H9 (cell line): ENCODE measurements around the gene MRPS18B. TPM values are rescaled to one million over a fixed set of nuclear protein-coding genes. Genes with fewer than 3 reads are reported as not detected.

Source experiments
- DNase-seq: peaks from one replicate; pipeline ENCODE4 v3.0.0-alpha.2; 2017
- H2AFZ ChIP-seq: one replicate; pipeline ENCODE4 v1.6.1; 2013; ENCODE audit warnings: mild to moderate bottlenecking, low read length, control low read depth, moderate library complexity
- H2AK5ac ChIP-seq: 2 replicates; pipeline ENCODE4 v1.6.1; 2013; ENCODE audit warnings: low read length, control low read depth, mixed read lengths; ENCODE audit not compliant: insufficient read length
- H2BK120ac ChIP-seq: one replicate; pipeline ENCODE4 v1.6.1; 2013; ENCODE audit warnings: low read depth, mild to moderate bottlenecking, low read length, control low read depth, inconsistent platforms; ENCODE audit not compliant: poor library complexity, severe bottlenecking
- H2BK12ac ChIP-seq: 2 replicates; pipeline ENCODE4 v1.6.1; 2013; ENCODE audit warnings: low read length, control low read depth, mixed read lengths, low read depth; ENCODE audit not compliant: insufficient read length
- H2BK15ac ChIP-seq: 2 replicates; pipeline ENCODE4 v1.6.1; 2013; ENCODE audit warnings: low read depth, low read length, control low read depth
- H2BK20ac ChIP-seq: one replicate; pipeline ENCODE4 v1.6.1; 2013; ENCODE audit warnings: low read depth, mild to moderate bottlenecking, low read length, control low read depth, inconsistent platforms; ENCODE audit not compliant: poor library complexity, severe bottlenecking
- H2BK5ac ChIP-seq: 2 replicates; pipeline ENCODE4 v1.6.1; 2013; ENCODE audit warnings: low read length, control low read depth, mixed read lengths; ENCODE audit not compliant: insufficient read length
- H3K14ac ChIP-seq: 2 replicates; pipeline ENCODE4 v1.6.1; 2013; ENCODE audit warnings: low read length, control low read depth; ENCODE audit not compliant: insufficient read depth
- H3K18ac ChIP-seq: 2 replicates; pipeline ENCODE4 v1.6.1; 2013; ENCODE audit warnings: low read depth, mild to moderate bottlenecking, mixed read lengths, low read length, control low read depth; ENCODE audit not compliant: insufficient read length
- H3K23ac ChIP-seq: 2 replicates; pipeline ENCODE4 v1.6.1; 2013; ENCODE audit warnings: low read length, control low read depth, mixed read lengths, low read depth; ENCODE audit not compliant: insufficient read length
- H3K23me2 ChIP-seq: 2 replicates; pipeline ENCODE4 v1.6.1; 2013; ENCODE audit warnings: low read depth, mild to moderate bottlenecking, mixed read lengths, low read length, control low read depth; ENCODE audit not compliant: insufficient read length, poor library complexity, severe bottlenecking
- H3K27ac ChIP-seq: 2 replicates; pipeline ENCODE4 v1.5.1; 2013; ENCODE audit warnings: low read length, control low read depth, mixed read lengths, low read depth; ENCODE audit not compliant: insufficient read length
- H3K27me3 ChIP-seq: 2 replicates; pipeline ENCODE4 v1.6.1; 2013; ENCODE audit warnings: low read length, control low read depth, inconsistent platforms; ENCODE audit not compliant: insufficient read depth
- H3K4ac ChIP-seq: 2 replicates; pipeline ENCODE4 v1.6.1; 2013; ENCODE audit warnings: low read depth, mild to moderate bottlenecking, control low read depth, inconsistent platforms, low read length, moderate library complexity
- H3K4me1 ChIP-seq: 2 replicates; pipeline ENCODE4 v1.6.1; 2013; ENCODE audit warnings: low read length, control low read depth, inconsistent platforms; ENCODE audit not compliant: insufficient read depth
- H3K4me2 ChIP-seq: 2 replicates; pipeline ENCODE4 v1.6.1; 2013; ENCODE audit warnings: low read length, control low read depth, mixed read lengths; ENCODE audit not compliant: insufficient read length, insufficient read depth
- H3K56ac ChIP-seq: 2 replicates; pipeline ENCODE4 v1.6.1; 2013; ENCODE audit warnings: low read depth, mild to moderate bottlenecking, mixed read lengths, low read length, control low read depth; ENCODE audit not compliant: insufficient read length
- H3K79me1 ChIP-seq: 2 replicates; pipeline ENCODE4 v1.6.1; 2013; ENCODE audit warnings: low read depth, mild to moderate bottlenecking, moderate library complexity, low read length, control low read depth, inconsistent platforms; ENCODE audit not compliant: insufficient read depth, poor library complexity, severe bottlenecking
- H3K79me2 ChIP-seq: 2 replicates; pipeline ENCODE4 v1.6.1; 2013; ENCODE audit warnings: low read length, control low read depth, inconsistent platforms; ENCODE audit not compliant: insufficient read depth
- H3K9ac ChIP-seq: 2 replicates; pipeline ENCODE4 v1.6.1; 2013; ENCODE audit warnings: low read length, control low read depth, mixed read lengths; ENCODE audit not compliant: insufficient read length; ENCODE audit errors: extremely low read depth
- H3K9me3 ChIP-seq: one replicate; pipeline ENCODE4 v1.6.1; 2013; ENCODE audit warnings: low read depth, low read length, inconsistent platforms; ENCODE audit not compliant: control insufficient read depth
- H3T11ph ChIP-seq: one replicate; pipeline ENCODE4 v1.6.1; 2013; ENCODE audit warnings: mild to moderate bottlenecking, low read length, control low read depth, inconsistent platforms
- H4K20me1 ChIP-seq: one replicate; pipeline ENCODE4 v1.6.1; 2013; ENCODE audit not compliant: control insufficient read depth, insufficient read length, insufficient read depth
- H4K5ac ChIP-seq: 2 replicates; pipeline ENCODE4 v1.6.1; 2013; ENCODE audit warnings: low read depth, mild to moderate bottlenecking, mixed read lengths, low read length, control low read depth; ENCODE audit not compliant: insufficient read length
- H4K8ac ChIP-seq: replicated peaks from 2 replicates; pipeline ENCODE4 v1.6.1; 2013; ENCODE audit warnings: low read length, control low read depth, mixed read lengths, low read depth; ENCODE audit not compliant: insufficient read length
- H4K91ac ChIP-seq: 2 replicates; pipeline ENCODE4 v1.6.1; 2013; ENCODE audit warnings: low read depth, mild to moderate bottlenecking, moderate library complexity, mixed read lengths, low read length, control low read depth; ENCODE audit not compliant: insufficient read length
- H3K27ac Mint-ChIP-seq, 3 experiments: 2 replicates in 2 of 3; 3 replicates in 1 of 3; pipeline ENCODE4 v1.8.0; 2020 to 2021; ENCODE audit warnings: mixed read lengths in 3 of 3, mild to moderate bottlenecking in 1 of 3, moderate library complexity in 1 of 3
- H3K27me3 Mint-ChIP-seq: 2 replicates; pipeline ENCODE4 v1.8.0; 2021; ENCODE audit warnings: low read depth, mild to moderate bottlenecking, moderate library complexity, mixed read lengths
- H3K36me3 Mint-ChIP-seq, 3 experiments: 2 replicates in 2 of 3; 3 replicates in 1 of 3; pipeline ENCODE4 v1.8.0; 2020 to 2021; ENCODE audit warnings: low read depth in 3 of 3, mixed read lengths in 3 of 3; ENCODE audit not compliant: insufficient read depth in 1 of 3
- H3K4me1 Mint-ChIP-seq, 2 experiments: 2 replicates each; pipeline ENCODE4 v1.8.0; 2020; ENCODE audit warnings: mixed read lengths in 2 of 2
- H3K4me3 Mint-ChIP-seq, 2 experiments: 2 replicates in 1 of 2; 3 replicates in 1 of 2; pipeline ENCODE4 v1.8.0; 2020 to 2021; ENCODE audit warnings: mild to moderate bottlenecking in 2 of 2, mixed read lengths in 2 of 2, moderate library complexity in 1 of 2
- H3K9me3 Mint-ChIP-seq, 2 experiments: 2 replicates in 1 of 2; 3 replicates in 1 of 2; pipeline ENCODE4 v1.8.0; 2020; ENCODE audit warnings: mild to moderate bottlenecking in 2 of 2, mixed read lengths in 2 of 2, moderate library complexity in 1 of 2
- CTCF ChIP-seq: fragments of 200-600 bp; sonication (generic); conservative IDR thresholded peaks from 3 replicates; pipeline ENCODE4 v1.8.0; 2021; ENCODE audit warnings: antibody characterized with exemption, mild to moderate bottlenecking
- WGBS: extraction: QIAGEN DNeasy Blood & Tissue Kit; methylation state at CpG from one replicate; pipeline ENCODE4 v1.1.7; 2013; ENCODE audit warnings: missing lambda C conversion rate, low lambda C conversion rate, mixed read lengths; ENCODE audit not compliant: insufficient read length; ENCODE audit errors: extremely low coverage; 5-methylcytosine and 5-hydroxymethylcytosine counted together
- total RNA-seq: library from RNA; stranded (reverse); gene quantifications from 2 replicates; pipeline ENCODE4 v1.2.1, GENCODE V29; 2021

Gene MRPS18B
- total RNA-seq, 1 experiment from 2014 or later: 54.0 TPM

DNA sequence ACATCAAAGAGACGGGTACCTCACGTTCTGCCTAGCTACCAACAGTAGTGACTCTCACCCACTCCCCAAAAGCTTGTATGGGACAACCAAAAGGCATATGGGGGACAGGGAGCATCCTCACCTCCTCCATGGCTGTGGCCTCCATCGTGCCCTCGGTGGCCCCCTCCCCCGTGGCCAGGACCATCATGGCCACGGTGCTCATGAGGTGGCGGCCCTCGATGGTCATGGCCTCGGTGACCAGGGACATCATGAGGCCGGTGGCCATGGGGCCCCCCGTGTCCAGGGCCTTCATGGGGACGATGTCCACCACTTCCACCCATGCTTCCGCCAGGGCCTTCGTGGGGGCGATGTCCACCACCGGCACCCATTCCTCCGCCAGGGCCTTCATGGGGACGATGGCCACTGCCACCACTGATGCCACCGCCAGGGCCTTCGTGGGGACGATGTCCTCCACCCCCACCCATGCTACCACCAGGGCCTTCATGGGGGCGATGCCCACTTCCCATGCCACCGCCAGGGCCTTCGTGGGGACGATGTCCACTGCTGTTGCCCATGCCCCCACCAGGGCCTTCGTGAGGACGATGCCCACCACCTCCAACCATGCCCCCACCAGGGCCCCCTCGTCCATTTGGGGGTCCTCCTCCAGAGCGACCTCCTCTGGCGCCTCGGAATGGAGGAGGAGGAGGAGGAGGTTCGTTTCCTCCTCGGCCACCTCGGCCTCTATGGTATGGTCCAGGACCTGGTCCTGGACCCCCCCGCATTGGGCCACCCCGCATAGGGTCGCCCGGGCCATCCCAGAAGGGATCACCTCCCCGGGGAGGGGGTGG lies 15.6 kb upstream of the MRPS18B start:
- peaks cover 54 to 81% (median 73%) of the 10 kb centered on the region in 3 experiments for H3K36me3 Mint-ChIP-seq
- H3K27ac Mint-ChIP-seq: no peak overlapping the region
- Histone ChIP-seq H3K27ac (no peak overlapping the region), H3K79me2 (no peaks in the 10 kb centered on the region), H3K23me2 (no peaks in the 10 kb centered on the region), H3K14ac (no peak overlapping the region; the same call in 1 of the 2 replicates), H2BK15ac (no peak overlapping the region), H3K4me2 (no peak overlapping the region), H3K56ac (no peak overlapping the region), H4K91ac (no peak overlapping the region), H4K5ac (no peak overlapping the region), H3K4ac (no peak overlapping the region), H3T11ph (no peak overlapping the region), H2BK12ac (no peak overlapping the region), H2BK5ac (no peak overlapping the region), H2AFZ (no peak overlapping the region), H2BK120ac (no peak overlapping the region), H2BK20ac (no peak overlapping the region), H2AK5ac (no peak overlapping the region), H3K23ac (no peak overlapping the region), H3K4me1 (no peaks in the 10 kb centered on the region), H3K27me3 (no peaks in the 10 kb centered on the region), H3K79me1 (no peaks in the 10 kb centered on the region), H4K20me1 (peaks cover 3% of the 10 kb centered on the region), H4K8ac (no peak overlapping the region), H3K18ac (no peak overlapping the region), H3K9ac (no peak overlapping the region), H3K9me3 (no peaks in the 10 kb centered on the region)
- H3K27me3 Mint-ChIP-seq: peaks cover 2% of the 10 kb centered on the region
- no peak for TF ChIP-seq CTCF
- WGBS: no CpG with 5 or more reads among the region's 39 CpGs
- H3K4me1 Mint-ChIP-seq: peaks cover 0 to 2% of the 10 kb centered on the region in 2 experiments; a peak in 1 of 4 replicates
- no peak for DNase-seq
- H3K4me3 Mint-ChIP-seq: no peak overlapping the region
- H3K9me3 Mint-ChIP-seq: no peaks in the 10 kb centered on the region
